Smooth muscle cell of the brain vasculature (primary cell): ENCODE data around the gene SYNE3.

Source experiments
- DNase-seq: peaks from one replicate; pipeline ENCODE4 v3.0.0-alpha.2; 2012; ENCODE audit warnings: low read depth, low spot score

The SYNE3 gene

DNA sequence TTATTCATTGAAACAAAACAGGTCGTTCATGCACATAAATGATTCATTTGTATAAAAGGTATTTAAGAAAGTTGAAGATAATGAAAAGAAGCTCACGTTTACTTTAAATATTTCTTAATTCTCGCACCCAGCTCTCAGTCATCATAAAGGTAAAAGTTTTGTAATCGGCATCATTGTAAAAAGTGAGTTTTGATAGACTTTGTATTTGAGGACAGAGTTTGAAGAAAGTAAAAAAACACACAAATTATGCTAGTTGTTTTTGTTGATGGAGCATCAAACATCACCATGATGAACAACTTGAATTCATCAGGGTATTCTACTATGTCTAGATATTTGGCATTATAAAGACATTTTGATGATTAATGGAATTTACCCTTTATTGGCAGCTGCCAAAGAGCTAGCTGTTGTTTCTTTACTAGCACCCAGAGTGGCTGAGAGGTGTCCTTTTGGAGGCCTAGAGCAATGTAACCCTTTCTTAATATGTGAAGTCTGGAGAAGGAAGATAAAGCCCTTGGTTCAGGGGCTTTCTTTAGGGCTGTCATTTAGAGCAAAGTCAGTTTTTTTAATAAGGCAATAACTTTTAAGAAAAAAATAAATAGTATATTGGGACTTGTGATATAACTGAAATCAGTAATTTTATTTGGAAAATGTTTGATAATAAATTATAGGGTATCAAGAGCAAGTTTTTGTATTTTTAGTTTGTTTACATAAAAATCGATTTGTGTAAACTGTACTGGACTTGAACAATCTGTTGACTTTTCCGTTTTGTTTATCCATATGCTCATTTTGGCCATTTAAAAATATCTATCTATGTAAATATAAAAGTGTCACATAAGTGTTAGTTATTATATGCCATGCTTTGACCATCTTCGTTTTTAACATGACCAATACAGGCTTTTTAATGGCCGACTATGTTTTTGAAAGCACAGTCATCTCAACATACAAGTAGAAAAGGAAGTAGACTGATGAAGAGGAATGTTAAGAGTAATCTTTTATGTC lies 25.8 kb upstream of the SYNE3 start:
- no peak for DNase-seq

DNA sequence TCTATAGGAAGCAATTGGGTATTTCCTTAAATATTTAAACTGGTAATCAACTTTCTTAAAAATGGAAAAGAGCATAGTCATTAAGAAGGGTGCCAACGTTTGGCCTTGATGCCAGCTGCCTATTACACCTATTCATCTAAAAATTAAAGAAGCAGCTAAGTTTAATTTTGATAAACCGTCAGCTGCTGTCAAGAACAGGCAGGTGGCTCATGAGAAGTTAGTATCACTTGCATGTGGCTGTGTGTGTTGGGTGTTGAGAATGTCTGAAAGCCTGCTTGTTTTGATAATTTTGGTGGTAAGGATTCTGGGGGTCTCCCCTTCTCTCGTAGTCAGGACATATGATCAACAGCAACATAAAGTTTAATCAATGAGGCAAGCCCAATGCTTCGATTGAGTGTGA lies 24.9 kb upstream of the SYNE3 start:
- no peak for DNase-seq

DNA sequence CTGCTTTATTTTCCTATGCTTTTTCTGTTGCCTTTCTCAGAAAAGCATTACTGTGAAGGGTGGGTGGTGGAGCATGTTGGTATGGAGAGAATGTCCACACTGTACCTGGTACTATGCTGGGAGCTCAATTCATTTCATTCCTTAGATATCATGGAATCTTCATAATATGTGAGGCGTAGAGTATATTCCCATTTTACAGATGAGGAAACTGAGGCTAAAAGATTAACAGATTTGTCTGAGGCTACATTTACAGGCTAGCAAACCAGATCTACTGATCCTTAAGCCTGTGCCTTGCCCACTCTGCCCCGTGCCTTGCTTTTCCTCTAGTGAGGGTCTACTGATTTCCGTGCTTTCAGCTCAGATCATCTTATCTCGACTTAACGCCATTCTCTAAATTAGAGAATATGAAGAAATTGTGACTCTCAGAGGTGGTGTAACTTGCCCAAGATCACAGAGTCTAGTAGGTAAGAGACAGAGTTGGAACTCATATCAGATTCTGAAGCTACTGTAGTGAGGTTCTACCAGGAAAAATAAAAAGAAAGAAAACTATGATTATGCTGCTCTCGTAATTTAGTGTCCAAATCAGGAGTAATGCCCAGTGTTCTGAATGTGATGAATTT lies 23.9 kb upstream of the SYNE3 start:
- no peak for DNase-seq

DNA sequence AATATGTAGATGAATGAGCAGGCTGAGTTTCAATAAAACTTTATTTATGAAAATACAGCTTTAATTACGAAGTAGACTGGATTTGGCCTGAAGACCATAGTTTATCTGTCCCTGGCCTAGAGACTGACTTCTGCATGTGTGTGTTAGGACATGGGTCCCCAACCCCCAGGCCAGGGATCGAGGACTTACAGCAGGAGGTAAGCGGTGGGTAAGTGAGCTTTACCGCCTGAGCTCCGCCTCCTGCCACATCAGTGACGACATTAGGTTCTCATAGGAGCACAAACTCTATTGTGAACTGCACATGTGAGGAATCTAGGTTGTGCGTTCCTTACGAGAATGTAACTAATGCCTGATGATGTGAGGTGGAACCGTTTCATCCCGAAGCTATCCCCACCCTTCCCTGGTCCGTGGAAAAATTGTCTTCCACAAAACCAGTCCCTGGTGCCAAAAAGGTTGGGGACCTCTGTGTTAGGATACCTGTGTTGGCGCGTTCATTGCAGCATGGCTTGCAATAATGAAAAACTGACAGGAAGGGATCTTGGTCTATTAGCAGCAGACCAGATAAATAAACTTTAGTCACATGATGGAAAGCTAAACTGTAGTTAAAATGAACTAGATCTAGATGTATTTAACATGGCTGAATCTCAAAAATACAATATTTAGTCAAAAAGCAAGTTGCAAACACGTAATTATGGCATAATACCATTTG lies 22.5 kb upstream of the SYNE3 start:
- no peak for DNase-seq

- no peak for DNase-seq
Measured at GRCh38 chr14:95537298-95538089, 21.0 kb upstream of the SYNE3 start.

- DNase-seq: no peak
Measured at GRCh38 chr14:95536671-95537070, 20.2 kb upstream of the SYNE3 start.

- DNase-seq: no peak
Measured at GRCh38 chr14:95536036-95536593, 19.7 kb upstream of the SYNE3 start.

DNA sequence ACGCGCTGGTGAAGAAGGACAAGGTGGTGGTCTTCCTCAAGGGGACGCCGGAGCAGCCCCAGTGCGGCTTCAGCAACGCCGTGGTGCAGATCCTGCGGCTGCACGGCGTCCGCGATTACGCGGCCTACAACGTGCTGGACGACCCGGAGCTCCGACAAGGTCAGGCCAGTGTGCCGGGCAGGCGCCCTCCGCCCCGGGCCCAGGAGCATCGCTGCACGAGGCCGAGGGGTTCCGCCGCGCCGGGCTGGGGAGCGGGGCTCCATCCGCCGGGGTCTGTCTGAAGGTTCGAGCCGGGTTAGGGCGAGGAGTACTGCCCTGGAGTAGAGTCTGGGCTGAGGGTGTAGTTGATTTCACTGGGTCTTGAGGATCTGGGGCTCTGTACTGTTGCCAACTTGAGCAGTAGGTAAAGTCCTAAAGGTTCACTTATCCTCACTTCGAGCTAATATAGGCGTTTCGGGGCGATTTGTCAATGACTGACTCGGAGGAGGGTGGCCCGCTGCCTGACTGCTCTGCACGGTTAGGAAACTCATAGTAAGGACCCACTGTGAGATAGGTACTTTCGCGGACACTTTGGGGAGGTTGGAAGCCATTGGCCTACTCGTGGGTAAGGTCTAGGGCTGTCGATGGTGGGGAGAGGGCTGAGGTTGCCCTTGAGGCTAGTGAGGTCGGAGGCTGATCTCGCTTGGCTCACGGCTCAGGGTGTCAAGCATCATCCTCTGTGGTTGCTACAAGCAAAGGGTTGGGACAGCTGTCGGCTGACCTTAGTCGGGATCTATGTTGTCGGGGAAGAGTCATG lies 19.0 kb upstream of the SYNE3 start:
- no peak for DNase-seq

- peak; percentile 99 for DNase-seq
Measured at GRCh38 chr14:95534299-95535225, 18.1 kb upstream of the SYNE3 start, which contains the start of gene GLRX5. Gene GLRX5, plus strand, starts transcription at chr14:95535050. Its CDS starts 40 bp downstream, at chr14:95535090.

DNA sequence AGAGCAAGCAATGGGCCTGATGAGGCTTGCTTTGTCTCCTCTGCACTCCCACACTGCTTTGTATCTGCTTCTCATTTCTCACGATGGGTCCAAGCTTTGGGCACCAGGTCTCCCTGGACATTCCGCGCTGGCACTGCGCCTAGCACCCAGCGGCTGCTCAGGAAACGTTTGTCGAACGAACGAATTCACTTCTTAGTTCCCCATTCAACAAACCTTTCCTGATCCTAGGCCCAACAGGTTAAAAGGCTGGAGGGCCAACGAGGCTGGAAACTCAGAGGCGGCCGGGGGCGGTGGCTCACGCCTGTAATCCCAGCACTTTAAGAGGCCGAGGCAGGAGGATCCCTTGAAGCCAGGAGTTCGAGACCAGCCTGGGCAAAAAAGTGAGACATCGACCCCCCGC lies 17.4 kb upstream of the SYNE3 start:
- DNase-seq: no peak

GRCh38 chr14:95533391-95533821 lies 17.0 kb upstream of the SYNE3 start:
- no peak for DNase-seq

GRCh38 chr14:95531969-95532368 lies 15.5 kb upstream of the SYNE3 start:
- no peak for DNase-seq

- DNase-seq: no peak
Measured at GRCh38 chr14:95531473-95531872, 15.0 kb upstream of the SYNE3 start.

DNA sequence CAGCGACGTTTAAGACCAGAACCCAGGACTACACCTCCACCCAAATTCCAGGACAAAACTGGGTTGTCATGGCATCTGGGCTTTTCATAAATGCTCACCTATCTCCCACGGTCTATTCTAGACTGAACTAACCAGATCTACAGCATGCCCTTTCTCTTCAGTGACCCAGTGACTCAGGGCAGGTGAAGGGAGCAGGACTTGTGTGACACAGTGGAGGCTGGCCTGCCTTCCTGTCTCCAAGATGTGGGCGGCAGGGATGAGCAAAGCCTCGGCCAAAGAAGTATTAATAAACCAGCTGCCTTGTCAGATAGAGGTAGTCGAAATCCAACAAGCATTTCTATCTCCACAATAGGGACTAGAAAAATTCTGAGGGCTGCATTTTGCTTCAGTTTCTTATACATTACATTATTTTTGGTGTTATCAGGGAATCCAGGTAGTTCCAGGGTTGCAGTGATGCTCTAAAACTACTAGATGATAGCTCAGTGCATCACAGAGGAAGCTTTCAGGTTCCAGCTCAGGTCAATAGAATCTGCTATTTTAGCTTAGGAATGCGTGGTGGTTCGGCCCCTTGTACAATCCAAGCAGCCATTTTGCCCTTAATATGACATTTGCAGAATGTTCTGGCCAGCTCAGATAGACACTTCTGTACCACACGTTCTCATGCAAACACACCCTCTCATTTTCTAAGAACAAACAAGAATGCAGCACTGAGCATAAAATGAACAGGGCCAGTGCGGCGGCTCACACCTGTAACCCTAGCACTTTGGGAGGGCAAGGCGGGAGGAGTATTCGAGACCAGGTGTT lies 14.2 kb upstream of the SYNE3 start:
- DNase-seq: no peak

DNA sequence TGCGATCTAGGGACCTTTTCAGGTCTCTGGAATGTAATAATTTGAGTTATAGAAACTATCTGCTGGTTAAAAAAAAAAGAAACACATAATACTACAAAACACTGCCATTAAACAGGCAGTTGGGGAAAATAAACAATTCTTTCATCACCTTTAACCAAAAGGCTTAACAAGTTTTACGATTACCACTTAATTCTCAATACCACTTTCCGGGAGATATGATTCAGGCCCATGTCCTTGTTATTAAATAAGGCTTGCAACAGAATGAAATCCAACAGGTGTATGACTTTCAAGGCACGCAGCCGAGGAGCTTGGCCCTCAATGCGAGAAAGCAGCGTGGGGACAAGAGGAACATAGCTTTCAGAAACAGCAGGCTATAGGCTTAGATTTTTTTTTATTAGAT lies 12.8 kb upstream of the SYNE3 start:
- no peak for DNase-seq

- DNase-seq: no peak
Measured at GRCh38 chr14:95527387-95528002, 11.0 kb upstream of the SYNE3 start.

DNA sequence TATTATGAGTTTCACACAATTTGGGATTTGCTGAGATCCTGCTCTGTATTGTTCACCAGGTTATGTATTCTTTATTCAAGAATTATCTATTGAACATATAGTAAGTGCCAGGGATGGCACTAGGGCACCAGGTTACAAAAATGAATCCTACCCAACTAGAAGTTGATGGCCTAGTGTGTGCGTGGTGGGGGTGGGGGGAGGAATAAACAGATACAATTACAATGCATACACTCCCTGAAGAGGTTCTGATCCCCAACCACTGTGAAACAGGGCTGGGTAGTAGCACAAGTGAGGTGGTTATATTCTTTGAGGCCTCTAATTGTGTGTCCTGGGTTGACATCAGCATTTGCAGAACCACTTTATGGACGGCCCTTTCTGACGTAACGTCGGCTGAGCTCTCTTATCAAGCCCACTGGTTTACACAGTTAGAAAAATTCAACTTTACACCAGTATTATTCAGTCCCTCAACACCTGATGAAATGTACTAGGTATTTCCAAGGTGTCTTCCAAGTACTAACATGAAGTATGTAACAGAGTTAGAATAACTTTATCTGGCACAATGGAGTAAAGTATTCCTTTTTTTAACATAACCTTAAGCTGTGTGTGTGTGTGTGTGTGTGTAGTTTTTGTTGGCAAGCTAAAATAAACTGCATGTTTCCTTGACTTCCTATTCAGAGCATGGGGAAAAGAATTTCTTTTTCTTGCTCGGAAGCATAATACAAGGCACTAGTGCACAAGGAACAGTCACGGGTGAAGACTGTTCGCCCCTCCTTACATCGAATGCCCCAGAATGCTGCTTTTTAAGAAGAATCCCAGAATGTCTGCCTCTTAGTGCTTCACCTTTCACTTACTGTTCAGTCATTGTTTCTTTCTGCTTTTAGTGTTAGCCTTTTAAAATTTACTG lies 10.3 kb upstream of the SYNE3 start:
- no peak for DNase-seq
